GM18517 (cell line): Measurements from ENCODE around the gene HLA-DPB1.
"Not testable (repeated sequence)": the region's sequence is repeated elsewhere in the genome, so short reads cannot be mapped to it uniquely, and the experiment has no call there.

Experiments used
- ATAC-seq: cut with Tn5 transposase; IDR thresholded peaks from one replicate; pipeline ENCODE4 v1.9.1; 2021; ENCODE audit warnings: mild to moderate bottlenecking, moderate library complexity; ENCODE audit not compliant: unreplicated experiment

HLA-DPB1 gene

DNA sequence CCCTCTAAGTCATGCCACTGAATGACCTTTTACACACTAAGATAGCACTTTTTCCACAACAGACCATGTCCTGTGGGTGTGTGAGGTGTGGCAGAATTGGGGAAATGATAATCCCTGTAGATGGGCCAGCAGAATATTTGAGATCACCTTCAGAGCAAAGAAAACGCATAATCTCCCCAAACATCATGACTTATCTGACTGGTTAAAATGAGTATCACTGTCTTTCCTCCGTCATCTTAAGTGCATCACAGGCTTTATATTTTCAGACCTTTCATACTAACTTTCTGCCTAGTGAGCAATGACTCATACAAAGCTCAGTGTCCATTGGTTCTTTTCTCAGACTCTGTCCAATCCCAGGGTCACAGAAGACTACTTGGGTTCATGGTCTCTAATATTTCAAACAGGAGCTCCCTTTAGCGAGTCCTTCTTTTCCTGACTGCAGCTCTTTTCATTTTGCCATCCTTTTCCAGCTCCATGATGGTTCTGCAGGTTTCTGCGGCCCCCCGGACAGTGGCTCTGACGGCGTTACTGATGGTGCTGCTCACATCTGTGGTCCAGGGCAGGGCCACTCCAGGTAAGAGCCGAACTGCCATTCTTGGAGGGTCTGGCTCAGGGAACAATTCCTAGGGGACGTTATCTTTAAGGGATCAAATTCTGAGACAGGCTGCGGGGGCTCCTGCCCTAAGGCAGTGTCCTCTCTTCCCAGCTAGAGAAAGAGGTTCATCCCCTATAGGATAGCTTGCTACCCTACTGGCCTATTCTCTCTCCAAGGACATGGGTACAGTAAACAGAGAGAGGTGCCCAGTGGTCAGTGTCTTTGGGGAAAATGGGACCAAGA, at the start of gene HLA-DPB1:
TSS of gene HLA-DPB1 (plus strand) at position 423 of the 838 bp plus-strand sequence. CDS start at position 475, 52 bp downstream.
- ATAC-seq = peak; percentile 79

- peak; percentile 14 for ATAC-seq
Measured at GRCh38 chr6:33028220-33028849, 47.5 kb upstream of the HLA-DPB1 start.

- peak; percentile 62 for ATAC-seq
Measured at GRCh38 chr6:33029328-33030184, 46.2 kb upstream of the HLA-DPB1 start.

DNA sequence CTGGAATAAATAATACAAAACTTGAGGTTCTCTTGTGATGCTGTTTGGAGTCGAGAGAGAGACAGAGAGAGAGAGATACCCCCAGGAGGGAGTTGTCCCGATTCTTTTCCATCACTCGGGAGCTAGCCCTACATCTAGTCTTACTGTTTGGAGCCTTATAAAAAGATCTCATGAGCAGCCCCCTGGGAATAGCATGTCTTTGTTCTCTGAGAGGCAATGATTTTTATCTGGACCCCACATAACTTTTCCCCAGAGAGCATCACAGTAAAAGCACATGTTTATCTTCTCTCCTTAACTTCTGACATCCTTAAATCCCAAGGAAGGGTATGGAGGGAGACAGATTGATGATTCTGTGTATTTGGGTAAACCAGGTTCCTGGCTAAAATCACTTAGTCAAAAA, 45.5 kb upstream of the HLA-DPB1 start:
- no peak for ATAC-seq

DNA sequence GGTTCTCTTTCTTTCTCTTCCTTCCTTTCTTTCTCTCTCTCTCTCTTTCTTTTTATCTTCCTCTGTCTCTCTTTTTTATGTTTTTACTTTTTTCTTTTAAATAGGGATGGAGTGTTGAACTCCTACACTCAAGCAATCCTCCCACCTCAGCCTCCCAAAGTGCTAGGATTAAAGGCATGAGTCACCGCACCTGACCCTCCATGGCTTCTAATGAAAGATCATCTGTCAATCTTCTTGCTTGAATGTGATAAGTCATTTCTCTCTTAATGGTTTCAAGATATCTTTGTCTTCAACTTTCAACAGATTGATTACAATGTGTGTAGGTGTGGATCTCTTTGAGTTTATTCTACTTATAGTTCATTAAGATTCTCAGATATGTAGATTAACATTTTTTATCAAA, 41.2 kb upstream of the HLA-DPB1 start:
- ATAC-seq = no peak

GRCh38 chr6:33036535-33036934, 39.3 kb upstream of the HLA-DPB1 start:
- ATAC-seq = no peak

DNA sequence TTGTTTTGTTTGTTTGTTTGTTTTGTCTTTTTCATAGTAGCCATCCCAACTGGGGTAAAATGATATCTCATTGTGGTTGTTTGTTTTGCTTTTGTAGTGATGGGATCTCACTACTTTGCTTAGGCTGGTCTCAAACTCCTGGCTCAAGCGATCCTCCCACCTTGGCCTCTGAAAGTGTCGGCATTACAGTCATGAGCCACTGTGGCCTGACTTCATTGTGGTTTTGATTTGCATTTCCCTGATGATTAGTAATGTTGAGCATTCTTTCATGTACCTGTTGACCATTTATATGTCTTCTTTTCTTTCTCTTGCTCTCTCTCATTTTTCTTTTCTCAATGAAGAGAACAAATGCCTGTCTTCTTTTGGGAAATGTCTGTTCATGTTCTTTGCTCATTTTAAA, 35.6 kb upstream of the HLA-DPB1 start:
- ATAC-seq = no peak

GRCh38 chr6:33049323-33050013, 26.3 kb upstream of the HLA-DPB1 start:
- ATAC-seq = no peak

GRCh38 chr6:33050014-33050810, 25.6 kb upstream of the HLA-DPB1 start:
- ATAC-seq = no peak

DNA sequence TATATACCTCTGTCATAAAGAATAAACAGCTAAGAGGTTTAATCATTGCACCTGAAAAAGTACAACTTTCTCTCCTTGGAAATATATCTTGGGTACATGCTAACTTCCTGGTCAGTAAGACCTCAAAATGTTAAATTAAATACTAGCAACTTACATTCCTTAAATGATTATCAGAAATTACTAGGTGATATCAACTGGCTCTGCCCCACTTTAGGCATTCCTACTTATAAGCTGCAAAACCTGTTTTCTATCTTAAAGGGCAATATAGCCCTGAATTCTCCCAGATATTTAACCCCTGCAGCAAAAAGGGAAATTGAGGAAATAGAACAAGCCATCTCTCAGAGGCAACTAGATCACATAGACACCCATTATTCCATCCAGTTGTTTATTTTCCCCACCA, 23.2 kb upstream of the HLA-DPB1 start:
- ATAC-seq = no peak

- no peak for ATAC-seq
Measured at GRCh38 chr6:33053230-33053629, 22.6 kb upstream of the HLA-DPB1 start.

- ATAC-seq = no peak
Measured at GRCh38 chr6:33057222-33058150, 18.3 kb upstream of the HLA-DPB1 start.

DNA sequence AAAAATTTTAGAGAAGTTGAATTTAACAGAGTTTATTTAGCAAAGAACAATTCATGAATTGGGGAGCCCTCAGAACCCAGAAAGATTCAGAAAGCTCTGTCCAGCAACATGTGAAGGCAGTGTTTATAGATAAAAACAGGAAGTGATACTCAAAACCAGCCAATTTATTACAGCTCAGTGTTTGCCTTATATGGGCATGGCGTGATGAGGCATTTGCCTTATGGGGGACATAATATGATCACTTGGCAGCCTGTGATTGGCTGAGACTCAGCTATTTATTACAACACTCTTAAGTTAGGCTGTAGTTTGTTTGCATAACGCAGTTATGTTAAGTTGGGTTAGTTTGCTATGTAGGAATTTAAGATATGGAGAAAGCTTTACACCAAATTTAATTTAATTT, 13.8 kb upstream of the HLA-DPB1 start:
- ATAC-seq = peak; percentile 63

- not testable (repeated sequence) for ATAC-seq
Measured at GRCh38 chr6:33063435-33063834, 12.4 kb upstream of the HLA-DPB1 start.

DNA sequence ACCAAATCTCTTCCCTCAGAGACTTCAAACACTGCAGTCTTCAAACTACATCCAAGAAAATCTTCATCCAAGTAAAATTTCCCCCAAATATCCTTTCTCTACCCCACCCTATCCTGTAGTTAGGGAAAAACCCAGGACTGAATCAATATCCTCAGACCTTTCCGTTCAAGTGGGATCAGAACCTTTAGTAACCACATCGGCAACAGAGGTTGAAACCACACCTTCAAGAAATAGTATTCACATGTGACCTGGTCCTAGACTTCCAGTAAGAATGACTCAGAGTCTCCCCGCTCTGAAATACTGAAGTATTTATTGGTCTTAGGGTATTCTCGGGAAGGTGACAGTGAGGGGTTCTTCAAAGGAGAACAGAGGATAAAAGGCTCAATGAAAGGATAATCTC, 11.1 kb upstream of the HLA-DPB1 start:
- no peak for ATAC-seq

GRCh38 chr6:33065312-33065711, 10.5 kb upstream of the HLA-DPB1 start:
- no peak for ATAC-seq

DNA sequence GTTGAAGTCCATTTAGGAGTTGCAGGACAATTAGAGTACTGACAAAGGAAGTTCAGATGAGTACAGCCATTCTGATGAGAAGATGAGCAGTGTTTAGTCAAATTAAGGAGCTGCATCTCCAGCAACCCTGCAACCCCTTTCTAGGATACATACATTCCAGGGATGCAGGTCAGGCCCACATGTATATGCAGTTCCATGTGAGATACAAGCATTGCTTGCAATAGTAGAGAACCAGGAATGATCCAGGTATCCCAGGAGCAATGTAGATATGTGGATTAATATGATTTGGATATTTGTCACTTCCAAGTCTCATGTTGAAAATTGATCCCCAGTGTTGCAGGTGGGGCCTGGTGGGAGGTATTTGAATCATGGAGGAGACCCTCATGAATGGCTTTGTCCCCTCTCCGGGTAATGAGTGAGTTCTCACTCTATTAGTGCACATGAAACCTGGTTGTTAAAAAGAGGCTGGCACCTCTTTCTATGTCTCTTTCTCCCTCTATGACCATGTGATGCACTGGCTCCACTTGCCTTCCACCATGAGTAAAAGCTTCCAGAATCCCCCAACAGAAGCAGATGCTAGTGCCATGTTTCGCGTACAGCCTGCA, 8.8 kb upstream of the HLA-DPB1 start:
- no peak for ATAC-seq

DNA sequence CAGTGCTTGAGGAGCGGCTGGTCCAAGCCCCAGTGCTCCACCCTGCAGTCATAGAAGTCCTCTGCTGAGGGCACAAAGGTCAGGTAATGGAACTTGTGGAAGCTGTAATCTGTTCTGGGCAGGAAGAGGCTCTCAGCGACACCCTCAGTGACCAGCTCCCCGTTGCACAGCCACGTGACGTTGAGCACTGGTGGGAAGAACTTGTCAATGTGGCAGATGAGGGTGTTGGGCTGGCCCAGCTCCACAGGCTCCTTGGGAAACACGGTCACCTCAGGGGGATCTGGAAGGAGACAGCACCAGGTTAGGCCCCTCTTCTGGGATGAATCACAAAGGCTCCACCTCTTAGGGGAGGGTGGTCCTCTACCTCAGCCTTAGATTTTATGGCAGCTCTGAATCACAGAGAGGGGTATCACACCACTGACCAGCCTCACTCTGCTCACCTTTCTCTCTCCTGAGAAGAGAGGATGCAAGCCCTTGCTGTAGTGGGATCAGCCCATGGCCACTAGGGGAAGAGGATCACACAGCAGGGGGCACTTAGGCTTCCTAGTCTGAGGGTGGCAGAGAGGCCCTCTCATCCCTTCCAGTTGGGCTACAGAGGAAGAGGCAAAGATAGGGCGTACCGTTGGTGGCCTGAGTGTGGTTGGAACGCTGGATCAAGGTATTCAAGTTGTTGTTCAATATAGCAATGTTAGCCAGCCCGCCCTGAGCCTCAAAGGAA, 6.6 kb upstream of the HLA-DPB1 start:
- no peak for ATAC-seq
